H9 (cell line): ENCODE results near the gene REXO2. TPM values are rescaled to one million over a fixed set of nuclear protein-coding genes. Genes with fewer than 3 reads are reported as not detected.

Experiments
- DNase-seq: peaks from one replicate; pipeline ENCODE4 v3.0.0-alpha.2; 2017
- H2AFZ ChIP-seq: one replicate; pipeline ENCODE4 v1.6.1; 2013; ENCODE audit warnings: mild to moderate bottlenecking, low read length, control low read depth, moderate library complexity
- H2AK5ac ChIP-seq: 2 replicates; pipeline ENCODE4 v1.6.1; 2013; ENCODE audit warnings: low read length, control low read depth, mixed read lengths; ENCODE audit not compliant: insufficient read length
- H2BK120ac ChIP-seq: one replicate; pipeline ENCODE4 v1.6.1; 2013; ENCODE audit warnings: low read depth, mild to moderate bottlenecking, low read length, control low read depth, inconsistent platforms; ENCODE audit not compliant: poor library complexity, severe bottlenecking
- H2BK12ac ChIP-seq: 2 replicates; pipeline ENCODE4 v1.6.1; 2013; ENCODE audit warnings: low read length, control low read depth, mixed read lengths, low read depth; ENCODE audit not compliant: insufficient read length
- H2BK15ac ChIP-seq: 2 replicates; pipeline ENCODE4 v1.6.1; 2013; ENCODE audit warnings: low read depth, low read length, control low read depth
- H2BK20ac ChIP-seq: one replicate; pipeline ENCODE4 v1.6.1; 2013; ENCODE audit warnings: low read depth, mild to moderate bottlenecking, low read length, control low read depth, inconsistent platforms; ENCODE audit not compliant: poor library complexity, severe bottlenecking
- H2BK5ac ChIP-seq: 2 replicates; pipeline ENCODE4 v1.6.1; 2013; ENCODE audit warnings: low read length, control low read depth, mixed read lengths; ENCODE audit not compliant: insufficient read length
- H3K14ac ChIP-seq: 2 replicates; pipeline ENCODE4 v1.6.1; 2013; ENCODE audit warnings: low read length, control low read depth; ENCODE audit not compliant: insufficient read depth
- H3K18ac ChIP-seq: 2 replicates; pipeline ENCODE4 v1.6.1; 2013; ENCODE audit warnings: low read depth, mild to moderate bottlenecking, mixed read lengths, low read length, control low read depth; ENCODE audit not compliant: insufficient read length
- H3K23ac ChIP-seq: 2 replicates; pipeline ENCODE4 v1.6.1; 2013; ENCODE audit warnings: low read length, control low read depth, mixed read lengths, low read depth; ENCODE audit not compliant: insufficient read length
- H3K23me2 ChIP-seq: 2 replicates; pipeline ENCODE4 v1.6.1; 2013; ENCODE audit warnings: low read depth, mild to moderate bottlenecking, mixed read lengths, low read length, control low read depth; ENCODE audit not compliant: insufficient read length, poor library complexity, severe bottlenecking
- H3K27ac ChIP-seq: 2 replicates; pipeline ENCODE4 v1.5.1; 2013; ENCODE audit warnings: low read length, control low read depth, mixed read lengths, low read depth; ENCODE audit not compliant: insufficient read length
- H3K27me3 ChIP-seq: 2 replicates; pipeline ENCODE4 v1.6.1; 2013; ENCODE audit warnings: low read length, control low read depth, inconsistent platforms; ENCODE audit not compliant: insufficient read depth
- H3K4ac ChIP-seq: 2 replicates; pipeline ENCODE4 v1.6.1; 2013; ENCODE audit warnings: low read depth, mild to moderate bottlenecking, control low read depth, inconsistent platforms, low read length, moderate library complexity
- H3K4me1 ChIP-seq: 2 replicates; pipeline ENCODE4 v1.6.1; 2013; ENCODE audit warnings: low read length, control low read depth, inconsistent platforms; ENCODE audit not compliant: insufficient read depth
- H3K4me2 ChIP-seq: 2 replicates; pipeline ENCODE4 v1.6.1; 2013; ENCODE audit warnings: low read length, control low read depth, mixed read lengths; ENCODE audit not compliant: insufficient read length, insufficient read depth
- H3K56ac ChIP-seq: 2 replicates; pipeline ENCODE4 v1.6.1; 2013; ENCODE audit warnings: low read depth, mild to moderate bottlenecking, mixed read lengths, low read length, control low read depth; ENCODE audit not compliant: insufficient read length
- H3K79me1 ChIP-seq: 2 replicates; pipeline ENCODE4 v1.6.1; 2013; ENCODE audit warnings: low read depth, mild to moderate bottlenecking, moderate library complexity, low read length, control low read depth, inconsistent platforms; ENCODE audit not compliant: insufficient read depth, poor library complexity, severe bottlenecking
- H3K79me2 ChIP-seq: 2 replicates; pipeline ENCODE4 v1.6.1; 2013; ENCODE audit warnings: low read length, control low read depth, inconsistent platforms; ENCODE audit not compliant: insufficient read depth
- H3K9ac ChIP-seq: 2 replicates; pipeline ENCODE4 v1.6.1; 2013; ENCODE audit warnings: low read length, control low read depth, mixed read lengths; ENCODE audit not compliant: insufficient read length; ENCODE audit errors: extremely low read depth
- H3K9me3 ChIP-seq: one replicate; pipeline ENCODE4 v1.6.1; 2013; ENCODE audit warnings: low read depth, low read length, inconsistent platforms; ENCODE audit not compliant: control insufficient read depth
- H3T11ph ChIP-seq: one replicate; pipeline ENCODE4 v1.6.1; 2013; ENCODE audit warnings: mild to moderate bottlenecking, low read length, control low read depth, inconsistent platforms
- H4K20me1 ChIP-seq: one replicate; pipeline ENCODE4 v1.6.1; 2013; ENCODE audit not compliant: control insufficient read depth, insufficient read length, insufficient read depth
- H4K5ac ChIP-seq: 2 replicates; pipeline ENCODE4 v1.6.1; 2013; ENCODE audit warnings: low read depth, mild to moderate bottlenecking, mixed read lengths, low read length, control low read depth; ENCODE audit not compliant: insufficient read length
- H4K8ac ChIP-seq: replicated peaks from 2 replicates; pipeline ENCODE4 v1.6.1; 2013; ENCODE audit warnings: low read length, control low read depth, mixed read lengths, low read depth; ENCODE audit not compliant: insufficient read length
- H4K91ac ChIP-seq: 2 replicates; pipeline ENCODE4 v1.6.1; 2013; ENCODE audit warnings: low read depth, mild to moderate bottlenecking, moderate library complexity, mixed read lengths, low read length, control low read depth; ENCODE audit not compliant: insufficient read length
- H3K27ac Mint-ChIP-seq, 3 experiments: 2 replicates in 2 of 3; 3 replicates in 1 of 3; pipeline ENCODE4 v1.8.0; 2020 to 2021; ENCODE audit warnings: mixed read lengths in 3 of 3, mild to moderate bottlenecking in 1 of 3, moderate library complexity in 1 of 3
- H3K27me3 Mint-ChIP-seq: 2 replicates; pipeline ENCODE4 v1.8.0; 2021; ENCODE audit warnings: low read depth, mild to moderate bottlenecking, moderate library complexity, mixed read lengths
- H3K36me3 Mint-ChIP-seq, 3 experiments: 2 replicates in 2 of 3; 3 replicates in 1 of 3; pipeline ENCODE4 v1.8.0; 2020 to 2021; ENCODE audit warnings: low read depth in 3 of 3, mixed read lengths in 3 of 3; ENCODE audit not compliant: insufficient read depth in 1 of 3
- H3K4me1 Mint-ChIP-seq, 2 experiments: 2 replicates each; pipeline ENCODE4 v1.8.0; 2020; ENCODE audit warnings: mixed read lengths in 2 of 2
- H3K4me3 Mint-ChIP-seq, 2 experiments: 2 replicates in 1 of 2; 3 replicates in 1 of 2; pipeline ENCODE4 v1.8.0; 2020 to 2021; ENCODE audit warnings: mild to moderate bottlenecking in 2 of 2, mixed read lengths in 2 of 2, moderate library complexity in 1 of 2
- H3K9me3 Mint-ChIP-seq, 2 experiments: 2 replicates in 1 of 2; 3 replicates in 1 of 2; pipeline ENCODE4 v1.8.0; 2020; ENCODE audit warnings: mild to moderate bottlenecking in 2 of 2, mixed read lengths in 2 of 2, moderate library complexity in 1 of 2
- CTCF ChIP-seq: fragments of 200-600 bp; sonication (generic); conservative IDR thresholded peaks from 3 replicates; pipeline ENCODE4 v1.8.0; 2021; ENCODE audit warnings: antibody characterized with exemption, mild to moderate bottlenecking
- WGBS: extraction: QIAGEN DNeasy Blood & Tissue Kit; methylation state at CpG from one replicate; pipeline ENCODE4 v1.1.7; 2013; ENCODE audit warnings: missing lambda C conversion rate, low lambda C conversion rate, mixed read lengths; ENCODE audit not compliant: insufficient read length; ENCODE audit errors: extremely low coverage; 5-methylcytosine and 5-hydroxymethylcytosine counted together
- total RNA-seq: library from RNA; stranded (reverse); gene quantifications from 2 replicates; pipeline ENCODE4 v1.2.1, GENCODE V29; 2021

Gene REXO2
- total RNA-seq, 1 experiment from 2014 or later: 92.8 TPM

DNA sequence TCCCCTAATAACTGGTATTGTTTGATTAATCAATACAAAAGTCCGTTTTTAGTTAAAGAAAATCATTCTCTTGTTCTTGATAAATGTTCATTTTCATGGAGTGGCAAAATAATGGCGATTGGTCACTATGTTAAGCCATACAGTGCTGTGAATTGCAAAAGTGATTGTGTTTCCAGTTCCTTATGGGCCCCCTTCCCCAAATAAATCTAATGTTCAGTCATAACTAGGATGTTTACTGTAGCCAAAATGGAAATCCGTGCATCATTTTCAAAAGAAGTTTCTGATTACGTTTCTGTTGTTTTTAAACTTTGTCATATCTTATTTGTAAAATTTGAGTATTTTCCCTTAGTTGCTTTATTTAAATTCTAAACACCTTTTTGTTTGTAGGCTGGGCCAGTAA is 38.0 kb upstream of the REXO2 start:
- peaks cover 38 to 40% of the 10 kb centered on the region in 2 experiments for H3K4me1 Mint-ChIP-seq
- no peak for TF ChIP-seq CTCF
- H3K79me1 ChIP-seq: peaks cover 3% of the 10 kb centered on the region
- no peaks in the 10 kb centered on the region for H3K27me3 Mint-ChIP-seq
- H2BK12ac ChIP-seq: no peak overlapping the region
- H2AFZ ChIP-seq: no peak overlapping the region
- peak overlapping the region; percentile 89 for H3K9ac ChIP-seq
- H2BK5ac ChIP-seq: no peak overlapping the region
- H3K79me2 ChIP-seq: peaks cover 16% of the 10 kb centered on the region; the same call in 1 of the 2 replicates
- peaks cover 16 to 36% (median 32%) of the 10 kb centered on the region in 3 experiments; a peak in 6 of 7 replicates for H3K36me3 Mint-ChIP-seq
- no peaks in the 10 kb centered on the region for H3K9me3 ChIP-seq
- H4K20me1 ChIP-seq: no peaks in the 10 kb centered on the region
- no peak for DNase-seq
- H3K4me2 ChIP-seq: peak overlapping the region; percentile 84
- H3K23me2 ChIP-seq: peaks cover 4% of the 10 kb centered on the region
- no peak overlapping the region for H3K56ac ChIP-seq
- no peak overlapping the region for H2BK20ac ChIP-seq
- no peaks in the 10 kb centered on the region for H3K27me3 ChIP-seq
- no peak overlapping the region for H3T11ph ChIP-seq
- no peak overlapping the region for H4K8ac ChIP-seq
- no peak overlapping the region for H4K91ac ChIP-seq
- H3K4me1 ChIP-seq: no peaks in the 10 kb centered on the region
- no peak overlapping the region for H3K14ac ChIP-seq
- H3K27ac ChIP-seq: no peak overlapping the region
- H2AK5ac ChIP-seq: no peak overlapping the region
- peak overlapping the region; percentile 98 to 100 (median 100) for H3K27ac Mint-ChIP-seq
- H2BK120ac ChIP-seq: no peak overlapping the region
- peak overlapping the region; percentile 94 to 98 for H3K4me3 Mint-ChIP-seq
- H3K4ac ChIP-seq: no peak overlapping the region
- H3K9me3 Mint-ChIP-seq: no peaks in the 10 kb centered on the region
- no peak overlapping the region for H3K18ac ChIP-seq
- no peak overlapping the region for H4K5ac ChIP-seq
- H3K23ac ChIP-seq: no peak overlapping the region
- no CpG with 5 or more reads among the region's 4 CpGs for WGBS
- no peak overlapping the region for H2BK15ac ChIP-seq
